ENCODE data around the gene PPFIBP2.
A peak's percentile ranks its signal among the peaks of the same experiment; 100 is the strongest.

Gene PPFIBP2

GRCh38 chr11:7527029-7527428 is 13.2 kb downstream of the PPFIBP2 start:
- DNase-seq (ENCODE audit: low spot score): no peak

GRCh38 chr11:7528514-7529049 is 14.8 kb downstream of the PPFIBP2 start:
- no peak for DNase-seq (ENCODE audit: low spot score)

- DNase-seq (ENCODE audit: low spot score): no peak
Observed at GRCh38 chr11:7530013-7530640, 16.3 kb downstream of the PPFIBP2 start.

- no peak for DNase-seq (ENCODE audit: low spot score)
Observed at GRCh38 chr11:7531011-7531410, 17.2 kb downstream of the PPFIBP2 start.

- DNase-seq (ENCODE audit: low spot score): no peak
Observed at GRCh38 chr11:7532405-7533145, 18.8 kb downstream of the PPFIBP2 start.

- no peak for DNase-seq (ENCODE audit: low spot score)
Observed at GRCh38 chr11:7533199-7534041, 19.6 kb downstream of the PPFIBP2 start.

GRCh38 chr11:7534042-7534378 is 20.2 kb downstream of the PPFIBP2 start:
- no peak for DNase-seq (ENCODE audit: low spot score)

- DNase-seq (ENCODE audit: low spot score): peak; percentile 23
Observed at GRCh38 chr11:7536100-7536499, 22.3 kb downstream of the PPFIBP2 start.

- no peak for DNase-seq (ENCODE audit: low spot score)
Observed at GRCh38 chr11:7537265-7537664, 23.5 kb downstream of the PPFIBP2 start.

GRCh38 chr11:7538031-7538430 is 24.2 kb downstream of the PPFIBP2 start:
- no peak for DNase-seq (ENCODE audit: low spot score)

- no peak for DNase-seq (ENCODE audit: low spot score)
Observed at GRCh38 chr11:7538466-7539454, 25.0 kb downstream of the PPFIBP2 start.

GRCh38 chr11:7540830-7541555 is 27.2 kb downstream of the PPFIBP2 start:
- no peak for DNase-seq (ENCODE audit: low spot score)

- no peak for DNase-seq (ENCODE audit: low spot score)
Observed at GRCh38 chr11:7543302-7543701, 29.5 kb downstream of the PPFIBP2 start.

GRCh38 chr11:7544021-7544420 is 30.2 kb downstream of the PPFIBP2 start:
- DNase-seq (ENCODE audit: low spot score): no peak

- no peak for DNase-seq (ENCODE audit: low spot score)
Observed at GRCh38 chr11:7545611-7546010, 31.8 kb downstream of the PPFIBP2 start.

- DNase-seq (ENCODE audit: low spot score): no peak
Observed at GRCh38 chr11:7546324-7546791, 32.6 kb downstream of the PPFIBP2 start.

GRCh38 chr11:7547687-7548086 is 33.9 kb downstream of the PPFIBP2 start:
- DNase-seq (ENCODE audit: low spot score): no peak

- DNase-seq (ENCODE audit: low spot score): peak; percentile 35
Observed at GRCh38 chr11:7548659-7549274, 35.0 kb downstream of the PPFIBP2 start.

GRCh38 chr11:7549681-7550080 is 35.9 kb downstream of the PPFIBP2 start:
- no peak for DNase-seq (ENCODE audit: low spot score)

GRCh38 chr11:7551571-7551970 is 37.8 kb downstream of the PPFIBP2 start:
- no peak for DNase-seq (ENCODE audit: low spot score)
